ENCODE results near the gene PTPRE.

Gene PTPRE

DNA sequence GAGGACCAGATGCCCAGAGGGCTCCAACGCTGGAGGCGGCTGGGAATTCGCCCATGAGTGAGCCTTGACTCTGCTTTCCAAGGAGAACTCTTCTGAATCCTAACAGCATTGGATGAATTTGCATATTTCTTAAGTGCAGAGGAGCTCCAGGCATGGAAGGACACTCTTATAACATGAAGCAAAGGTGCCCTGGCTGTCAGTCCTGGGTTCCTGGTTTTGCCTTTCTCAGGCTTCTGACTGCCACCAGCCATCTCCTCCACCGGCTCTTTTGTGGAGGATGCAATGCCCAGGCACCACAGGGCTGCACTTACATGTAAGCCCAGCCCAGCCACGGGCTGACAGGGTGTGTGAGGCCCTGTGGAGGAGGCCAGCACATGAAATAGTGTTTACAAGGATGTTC lies 22.4 kb upstream of the PTPRE start:
- FAIRE-seq = no peak
- TF ChIP-seq POLR2AphosphoS5 (IDR thresholded peaks at IDR 0.05; ENCODE audit: low read depth, low read length) = no peak
- TF ChIP-seq TAF1 (IDR thresholded peaks at IDR 0.05; ENCODE audit: borderline replicate concordance, low read depth, low read length) = no peak
- no peak for TF ChIP-seq POLR2A (IDR thresholded peaks at IDR 0.05; ENCODE audit: low read depth, low read length)
- no peak for DNase-seq (ENCODE audit: insufficient read length)

DNA sequence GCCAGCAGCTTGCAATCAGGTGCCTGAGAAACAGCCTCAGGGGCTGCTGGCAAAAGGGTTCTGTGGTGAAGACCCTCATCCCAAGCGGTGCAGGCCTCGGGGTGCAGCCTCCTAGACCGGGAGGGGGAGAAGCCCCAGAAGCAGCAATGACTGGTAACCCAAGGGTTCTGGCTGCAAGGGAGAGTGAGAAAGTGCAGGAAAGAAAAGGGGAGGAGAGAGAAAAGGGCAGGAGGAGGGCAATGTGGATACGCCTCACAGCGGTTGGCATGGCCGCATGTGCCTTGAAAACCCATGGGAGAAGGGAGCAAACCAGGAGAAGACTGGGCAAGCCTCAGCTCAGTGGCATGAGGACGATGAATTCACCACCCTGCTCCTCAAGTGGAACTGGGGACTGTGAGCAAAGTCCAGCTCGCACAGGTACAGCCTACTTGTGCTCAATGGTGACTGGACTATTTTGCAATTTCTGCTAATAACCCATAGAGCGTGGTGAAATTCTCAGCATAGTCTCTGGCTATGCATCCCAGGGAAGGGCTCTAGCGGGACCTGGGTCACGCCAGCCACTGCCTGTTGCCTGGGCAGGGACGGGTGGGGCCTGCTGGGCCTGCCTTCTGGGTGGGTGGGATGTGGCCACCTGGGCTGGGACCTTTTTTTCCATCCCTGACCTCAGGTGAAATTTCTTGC lies 20.4 kb upstream of the PTPRE start:
- TF ChIP-seq POLR2AphosphoS5 (IDR thresholded peaks at IDR 0.05; ENCODE audit: low read depth, low read length) (no peak), TAF1 (IDR thresholded peaks at IDR 0.05; ENCODE audit: borderline replicate concordance, low read depth, low read length) (no peak), POLR2A (IDR thresholded peaks at IDR 0.05; ENCODE audit: low read depth, low read length) (no peak)
- no peak for FAIRE-seq

GRCh38 chr10:127887541-127888415 lies 19.1 kb upstream of the PTPRE start:
- DNase-seq (ENCODE audit: insufficient read length) (no peak), FAIRE-seq (no peak)

More for the DNA sequence above, 20.4 kb upstream of the PTPRE start:
- DNase-seq (ENCODE audit: insufficient read length) = no peak

DNA sequence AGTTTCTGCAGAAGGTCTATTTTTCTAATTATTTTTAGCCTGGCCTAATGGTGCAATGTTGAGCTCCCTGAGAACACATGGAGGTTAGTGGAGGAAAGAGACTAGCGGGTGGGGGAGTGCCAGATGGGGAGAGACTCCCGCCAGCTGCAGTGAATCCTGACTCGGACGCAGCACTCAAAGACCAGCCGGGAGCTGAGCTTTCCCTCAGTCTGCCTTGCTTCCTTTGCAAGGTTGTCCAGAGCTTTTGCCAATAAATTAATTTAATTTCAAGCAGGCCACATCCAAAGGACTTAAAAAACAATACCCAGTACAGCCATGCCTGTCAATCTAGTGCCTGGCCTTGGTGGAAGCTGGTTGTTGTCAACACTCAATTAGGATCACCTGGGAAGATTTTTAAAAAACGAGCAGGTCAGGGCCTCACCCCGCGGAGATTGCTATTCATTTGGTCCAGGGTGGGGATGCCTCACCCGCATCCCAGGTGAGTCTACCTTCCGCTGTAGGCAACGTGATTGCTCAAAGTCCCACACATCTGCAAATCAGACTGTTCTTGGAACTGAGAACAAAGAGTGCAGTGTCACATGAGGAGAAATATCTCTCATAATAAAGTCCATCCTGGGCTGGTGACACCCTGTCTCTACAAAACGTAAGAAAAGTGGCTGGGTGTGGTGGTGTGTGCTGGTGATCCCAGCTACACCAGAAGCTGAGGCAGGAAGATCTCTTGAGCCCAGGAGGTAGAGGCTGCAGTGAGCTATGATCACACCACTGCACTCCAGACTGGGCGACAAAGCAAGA lies 18.2 kb upstream of the PTPRE start:
- no peak for DNase-seq (ENCODE audit: insufficient read length)
- no peak for FAIRE-seq
- TF ChIP-seq POLR2AphosphoS5 (IDR thresholded peaks at IDR 0.05; ENCODE audit: low read depth, low read length) (no peak), POLR2A (IDR thresholded peaks at IDR 0.05; ENCODE audit: low read depth, low read length) (no peak), TAF1 (IDR thresholded peaks at IDR 0.05; ENCODE audit: borderline replicate concordance, low read depth, low read length) (no peak)

More at GRCh38 chr10:127887541-127888415, 19.1 kb upstream of the PTPRE start:
- TF ChIP-seq POLR2AphosphoS5 (IDR thresholded peaks at IDR 0.05; ENCODE audit: low read depth, low read length) = no peak
- no peak for TF ChIP-seq TAF1 (IDR thresholded peaks at IDR 0.05; ENCODE audit: borderline replicate concordance, low read depth, low read length)
- no peak for TF ChIP-seq POLR2A (IDR thresholded peaks at IDR 0.05; ENCODE audit: low read depth, low read length)

GRCh38 chr10:127889605-127890195 lies 17.2 kb upstream of the PTPRE start:
- FAIRE-seq (no peak), DNase-seq (ENCODE audit: insufficient read length) (no peak)
- TF ChIP-seq POLR2A (IDR thresholded peaks at IDR 0.05; ENCODE audit: low read depth, low read length) (no peak), TAF1 (IDR thresholded peaks at IDR 0.05; ENCODE audit: borderline replicate concordance, low read depth, low read length) (no peak), POLR2AphosphoS5 (IDR thresholded peaks at IDR 0.05; ENCODE audit: low read depth, low read length) (no peak)

DNA sequence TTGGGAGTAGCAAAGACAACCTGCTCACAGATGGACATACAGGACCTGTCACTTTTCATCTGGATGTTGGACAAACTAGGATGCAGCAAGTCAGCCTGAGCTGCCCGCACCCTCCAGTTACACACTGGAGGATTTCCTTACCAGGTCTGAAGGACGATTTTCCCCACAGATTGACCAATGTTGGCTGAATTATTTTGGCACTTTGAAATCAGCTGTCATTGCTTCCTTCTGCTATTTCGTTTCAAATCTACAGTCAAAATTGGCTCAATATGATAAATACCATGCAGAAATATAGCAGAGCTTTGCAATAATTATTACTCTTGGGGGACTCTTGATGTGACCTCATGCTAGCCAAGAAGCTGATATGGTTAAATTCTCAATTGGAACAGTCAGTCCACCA lies 16.7 kb upstream of the PTPRE start:
- no peak for TF ChIP-seq POLR2AphosphoS5 (IDR thresholded peaks at IDR 0.05; ENCODE audit: low read depth, low read length)
- no peak for TF ChIP-seq TAF1 (IDR thresholded peaks at IDR 0.05; ENCODE audit: borderline replicate concordance, low read depth, low read length)
- TF ChIP-seq POLR2A (IDR thresholded peaks at IDR 0.05; ENCODE audit: low read depth, low read length) = no peak
- DNase-seq (ENCODE audit: insufficient read length) = no peak
- no peak for FAIRE-seq

- no peak for FAIRE-seq
- TF ChIP-seq POLR2AphosphoS5 (IDR thresholded peaks at IDR 0.05; ENCODE audit: low read depth, low read length) (no peak), TAF1 (IDR thresholded peaks at IDR 0.05; ENCODE audit: borderline replicate concordance, low read depth, low read length) (no peak), POLR2A (IDR thresholded peaks at IDR 0.05; ENCODE audit: low read depth, low read length) (no peak)
- no peak for DNase-seq (ENCODE audit: insufficient read length)
These were observed 16.0 kb upstream of the PTPRE start for GRCh38 chr10:127890832-127891334.

- DNase-seq (ENCODE audit: insufficient read length) = no peak
- FAIRE-seq = no peak
- TF ChIP-seq TAF1 (IDR thresholded peaks at IDR 0.05; ENCODE audit: borderline replicate concordance, low read depth, low read length) = no peak
These were observed 14.2 kb upstream of the PTPRE start, which contains the start of gene CLRN3 for GRCh38 chr10:127892743-127893142. Gene CLRN3, minus strand, starts transcription at chr10:127892941. Its CDS starts 157 bp downstream, at chr10:127892784.

DNA sequence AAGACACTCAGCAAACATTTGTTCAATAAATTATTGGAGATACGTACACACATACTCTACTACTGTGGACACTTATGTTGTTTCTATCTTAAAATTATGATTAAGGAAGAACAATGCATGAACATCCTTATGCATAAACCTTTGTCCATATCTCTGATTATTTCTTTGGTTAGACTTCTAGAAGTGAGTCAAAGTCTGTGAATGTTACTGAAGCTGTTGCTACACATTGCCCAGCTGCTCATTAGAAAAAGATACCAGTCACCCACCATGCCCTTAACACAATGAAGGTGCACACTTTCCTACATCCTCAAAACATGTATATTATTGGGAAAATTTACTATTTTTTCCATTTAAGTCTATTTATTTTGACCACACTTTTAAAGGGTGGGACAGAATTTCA lies 12.8 kb upstream of the PTPRE start:
- FAIRE-seq (no peak), DNase-seq (ENCODE audit: insufficient read length) (no peak)
- TF ChIP-seq TAF1 (IDR thresholded peaks at IDR 0.05; ENCODE audit: borderline replicate concordance, low read depth, low read length) (no peak), POLR2AphosphoS5 (IDR thresholded peaks at IDR 0.05; ENCODE audit: low read depth, low read length) (no peak), POLR2A (IDR thresholded peaks at IDR 0.05; ENCODE audit: low read depth, low read length) (no peak)

- DNase-seq (ENCODE audit: insufficient read length) (no peak), FAIRE-seq (no peak)
- no peak for TF ChIP-seq POLR2A (IDR thresholded peaks at IDR 0.05; ENCODE audit: low read depth, low read length)
- TF ChIP-seq TAF1 (IDR thresholded peaks at IDR 0.05; ENCODE audit: borderline replicate concordance, low read depth, low read length) = no peak
- no peak for TF ChIP-seq POLR2AphosphoS5 (IDR thresholded peaks at IDR 0.05; ENCODE audit: low read depth, low read length)
These were observed 10.3 kb upstream of the PTPRE start for GRCh38 chr10:127896590-127896989.

- DNase-seq (ENCODE audit: insufficient read length) (no peak), FAIRE-seq (no peak)
- no peak for TF ChIP-seq POLR2A (IDR thresholded peaks at IDR 0.05; ENCODE audit: low read depth, low read length)
- TF ChIP-seq TAF1 (IDR thresholded peaks at IDR 0.05; ENCODE audit: borderline replicate concordance, low read depth, low read length) = no peak
- no peak for TF ChIP-seq POLR2AphosphoS5 (IDR thresholded peaks at IDR 0.05; ENCODE audit: low read depth, low read length)
These were observed 9.7 kb upstream of the PTPRE start for GRCh38 chr10:127897177-127897576.
